Measurements from ENCODE around the gene CHKA.
A peak's percentile ranks its signal among the peaks of the same experiment; 100 is the strongest.

Gene CHKA

GRCh38 chr11:68076371-68077042 is 44.7 kb downstream of the CHKA start:
- no peak overlapping the region for H3K4me3 ChIP-seq (replicated peaks; ENCODE audit: insufficient read depth, low read length)
- no peak overlapping the region for H3K27ac ChIP-seq (replicated peaks)
- no peak for TF ChIP-seq GABPA (IDR thresholded peaks at IDR 0.05; ENCODE audit: low read depth)
- DNase-seq (ENCODE audit: low read depth in 1 of 2, low spot score in 1 of 2) = no peak
- no peaks in the 10 kb centered on the region for H3K27me3 ChIP-seq (ENCODE audit: insufficient read depth, poor library complexity, severe bottlenecking)

GRCh38 chr11:68074584-68075352 is 46.4 kb downstream of the CHKA start:
- Histone ChIP-seq H3K27ac (replicated peaks) (no peak overlapping the region), H3K27me3 (ENCODE audit: insufficient read depth, poor library complexity, severe bottlenecking) (no peaks in the 10 kb centered on the region), H3K4me3 (replicated peaks; ENCODE audit: insufficient read depth, low read length) (no peak overlapping the region)
- TF ChIP-seq, protein P1, sequence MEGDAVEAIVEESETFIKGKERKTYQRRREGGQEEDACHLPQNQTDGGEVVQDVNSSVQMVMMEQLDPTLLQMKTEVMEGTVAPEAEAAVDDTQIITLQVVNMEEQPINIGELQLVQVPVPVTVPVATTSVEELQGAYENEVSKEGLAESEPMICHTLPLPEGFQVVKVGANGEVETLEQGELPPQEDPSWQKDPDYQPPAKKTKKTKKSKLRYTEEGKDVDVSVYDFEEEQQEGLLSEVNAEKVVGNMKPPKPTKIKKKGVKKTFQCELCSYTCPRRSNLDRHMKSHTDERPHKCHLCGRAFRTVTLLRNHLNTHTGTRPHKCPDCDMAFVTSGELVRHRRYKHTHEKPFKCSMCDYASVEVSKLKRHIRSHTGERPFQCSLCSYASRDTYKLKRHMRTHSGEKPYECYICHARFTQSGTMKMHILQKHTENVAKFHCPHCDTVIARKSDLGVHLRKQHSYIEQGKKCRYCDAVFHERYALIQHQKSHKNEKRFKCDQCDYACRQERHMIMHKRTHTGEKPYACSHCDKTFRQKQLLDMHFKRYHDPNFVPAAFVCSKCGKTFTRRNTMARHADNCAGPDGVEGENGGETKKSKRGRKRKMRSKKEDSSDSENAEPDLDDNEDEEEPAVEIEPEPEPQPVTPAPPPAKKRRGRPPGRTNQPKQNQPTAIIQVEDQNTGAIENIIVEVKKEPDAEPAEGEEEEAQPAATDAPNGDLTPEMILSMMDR (IDR thresholded peaks at IDR 0.05; ENCODE audit: insufficient read depth, low read length) = no peak
- TF ChIP-seq SPI1 (IDR thresholded peaks at IDR 0.05; ENCODE audit: borderline replicate concordance, low read depth) (no peak), GABPA (IDR thresholded peaks at IDR 0.05; ENCODE audit: low read depth) (no peak), POLR2AphosphoS5 (IDR thresholded peaks at IDR 0.05; ENCODE audit: low read depth) (no peak)
- TF ChIP-seq, protein P2, sequence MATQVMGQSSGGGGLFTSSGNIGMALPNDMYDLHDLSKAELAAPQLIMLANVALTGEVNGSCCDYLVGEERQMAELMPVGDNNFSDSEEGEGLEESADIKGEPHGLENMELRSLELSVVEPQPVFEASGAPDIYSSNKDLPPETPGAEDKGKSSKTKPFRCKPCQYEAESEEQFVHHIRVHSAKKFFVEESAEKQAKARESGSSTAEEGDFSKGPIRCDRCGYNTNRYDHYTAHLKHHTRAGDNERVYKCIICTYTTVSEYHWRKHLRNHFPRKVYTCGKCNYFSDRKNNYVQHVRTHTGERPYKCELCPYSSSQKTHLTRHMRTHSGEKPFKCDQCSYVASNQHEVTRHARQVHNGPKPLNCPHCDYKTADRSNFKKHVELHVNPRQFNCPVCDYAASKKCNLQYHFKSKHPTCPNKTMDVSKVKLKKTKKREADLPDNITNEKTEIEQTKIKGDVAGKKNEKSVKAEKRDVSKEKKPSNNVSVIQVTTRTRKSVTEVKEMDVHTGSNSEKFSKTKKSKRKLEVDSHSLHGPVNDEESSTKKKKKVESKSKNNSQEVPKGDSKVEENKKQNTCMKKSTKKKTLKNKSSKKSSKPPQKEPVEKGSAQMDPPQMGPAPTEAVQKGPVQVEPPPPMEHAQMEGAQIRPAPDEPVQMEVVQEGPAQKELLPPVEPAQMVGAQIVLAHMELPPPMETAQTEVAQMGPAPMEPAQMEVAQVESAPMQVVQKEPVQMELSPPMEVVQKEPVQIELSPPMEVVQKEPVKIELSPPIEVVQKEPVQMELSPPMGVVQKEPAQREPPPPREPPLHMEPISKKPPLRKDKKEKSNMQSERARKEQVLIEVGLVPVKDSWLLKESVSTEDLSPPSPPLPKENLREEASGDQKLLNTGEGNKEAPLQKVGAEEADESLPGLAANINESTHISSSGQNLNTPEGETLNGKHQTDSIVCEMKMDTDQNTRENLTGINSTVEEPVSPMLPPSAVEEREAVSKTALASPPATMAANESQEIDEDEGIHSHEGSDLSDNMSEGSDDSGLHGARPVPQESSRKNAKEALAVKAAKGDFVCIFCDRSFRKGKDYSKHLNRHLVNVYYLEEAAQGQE (IDR thresholded peaks at IDR 0.05; ENCODE audit: insufficient replicate concordance, low read depth) = no peak
- DNase-seq (ENCODE audit: low read depth in 1 of 2, low spot score in 1 of 2) = no peak

- Histone ChIP-seq H3K27ac (replicated peaks) (peak overlapping the region; percentile 11), H3K4me3 (replicated peaks; ENCODE audit: insufficient read depth, low read length) (no peak overlapping the region), H3K27me3 (ENCODE audit: insufficient read depth, poor library complexity, severe bottlenecking) (no peaks in the 10 kb centered on the region)
- DNase-seq (ENCODE audit: low read depth in 1 of 2, low spot score in 1 of 2) = peak in 1 of 2 experiments; percentile 72
- TF ChIP-seq GABPA (IDR thresholded peaks at IDR 0.05; ENCODE audit: low read depth) (no peak), SPI1 (IDR thresholded peaks at IDR 0.05; ENCODE audit: borderline replicate concordance, low read depth) (peak; percentile 95), POLR2AphosphoS5 (IDR thresholded peaks at IDR 0.05; ENCODE audit: low read depth) (peak; percentile 41; the same call in 1 of the 2 replicates)
- TF ChIP-seq, protein P2 (IDR thresholded peaks at IDR 0.05; ENCODE audit: insufficient replicate concordance, low read depth) = no peak
- TF ChIP-seq, protein P1 (IDR thresholded peaks at IDR 0.05; ENCODE audit: insufficient read depth, low read length) = no peak
Measured at GRCh38 chr11:68071281-68072048, 49.7 kb downstream of the CHKA start.

DNA sequence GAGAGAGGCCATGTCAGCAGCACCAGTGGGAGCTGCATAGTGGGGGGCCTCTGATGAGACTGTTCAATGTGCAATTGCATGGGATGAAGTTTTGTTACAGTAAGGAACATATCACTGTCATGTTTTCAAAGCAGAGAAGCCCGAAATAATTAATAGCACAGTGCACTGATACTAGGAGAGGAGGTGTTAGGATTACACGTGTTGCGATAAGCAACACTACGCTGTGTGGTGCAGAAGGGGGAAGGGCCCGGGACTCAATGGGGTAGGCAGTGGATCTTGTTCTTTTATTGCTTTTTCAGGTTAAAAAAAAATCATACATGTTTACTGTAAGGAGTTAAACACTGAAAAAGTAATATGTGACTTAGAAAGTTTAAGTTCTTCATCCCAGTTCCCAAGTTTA is 53.2 kb downstream of the CHKA start:
- TF ChIP-seq, protein P1 (IDR thresholded peaks at IDR 0.05; ENCODE audit: insufficient read depth, low read length) = no peak
- TF ChIP-seq, protein P2 (IDR thresholded peaks at IDR 0.05; ENCODE audit: insufficient replicate concordance, low read depth) = no peak
- TF ChIP-seq GABPA (IDR thresholded peaks at IDR 0.05; ENCODE audit: low read depth) (no peak), SPI1 (IDR thresholded peaks at IDR 0.05; ENCODE audit: borderline replicate concordance, low read depth) (no peak), POLR2AphosphoS5 (IDR thresholded peaks at IDR 0.05; ENCODE audit: low read depth) (no peak)
- H3K27ac ChIP-seq (replicated peaks) = no peak overlapping the region
- H3K4me3 ChIP-seq (replicated peaks; ENCODE audit: insufficient read depth, low read length) = no peak overlapping the region
- no peak for DNase-seq (ENCODE audit: low read depth in 1 of 2, low spot score in 1 of 2)
- H3K27me3 ChIP-seq (ENCODE audit: insufficient read depth, poor library complexity, severe bottlenecking) = no peaks in the 10 kb centered on the region

All from HL-60 (cell line).